ENCODE results near the gene IDS. TPM values are rescaled to one million over a fixed set of nuclear protein-coding genes. Genes with fewer than 3 reads are reported as not detected.
A peak's percentile ranks its signal among the peaks of the same experiment; 100 is the strongest.
"Not testable (repeated sequence)": the region's sequence is repeated elsewhere in the genome, so short reads cannot be mapped to it uniquely, and the experiment has no call there.

IDS gene
- polyA plus RNA-seq (2012; ENCODE audit: insufficient read depth, insufficient read length), result 26.5 TPM

DNA sequence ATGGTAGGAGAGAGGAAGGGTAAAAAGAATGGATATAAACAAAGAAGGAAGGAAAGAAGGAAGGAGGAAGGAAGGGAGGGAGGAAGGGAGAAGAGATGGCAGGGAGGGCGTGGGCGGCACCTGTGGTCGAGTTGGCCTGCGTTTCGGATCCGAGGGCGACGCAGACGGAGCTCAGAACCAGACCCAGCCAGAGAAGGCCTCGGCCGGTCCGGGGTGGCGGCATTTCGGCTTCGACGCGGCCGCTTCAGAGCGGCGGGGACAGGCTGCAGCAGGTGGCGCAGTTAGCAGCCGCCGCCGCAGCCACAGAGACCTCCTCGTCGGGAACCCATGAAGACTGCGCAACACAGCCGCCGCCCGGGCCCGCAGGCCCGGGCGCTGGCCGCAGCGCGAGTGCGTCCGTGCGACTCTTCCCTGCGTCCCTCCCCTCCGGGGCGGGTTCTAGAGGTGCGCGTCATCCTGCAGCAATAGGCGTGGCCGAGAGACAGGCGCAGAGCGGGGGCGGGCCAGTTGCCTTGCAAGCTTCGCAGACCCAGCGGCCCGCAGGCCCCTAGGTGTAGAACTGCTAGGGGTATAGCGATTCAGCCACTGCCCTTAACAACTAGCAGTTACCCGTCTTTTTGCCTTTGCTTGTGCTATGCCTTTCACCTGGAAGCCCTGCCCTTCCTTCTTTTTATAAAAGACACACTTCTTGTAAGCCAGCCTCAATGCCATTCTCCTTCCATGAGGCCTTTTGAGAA is at the start of gene IDS:
IDS (minus strand) TSS at position 392 of the 737 bp plus-strand sequence; CDS start at position 223, 169 bp downstream.
- DNase-seq (ENCODE audit: low read depth, low spot score), result peak; percentile 75
- H3K4me3 ChIP-seq (ENCODE audit: low read length), result peak within 1 kb of the TSS; percentile 68

DNA sequence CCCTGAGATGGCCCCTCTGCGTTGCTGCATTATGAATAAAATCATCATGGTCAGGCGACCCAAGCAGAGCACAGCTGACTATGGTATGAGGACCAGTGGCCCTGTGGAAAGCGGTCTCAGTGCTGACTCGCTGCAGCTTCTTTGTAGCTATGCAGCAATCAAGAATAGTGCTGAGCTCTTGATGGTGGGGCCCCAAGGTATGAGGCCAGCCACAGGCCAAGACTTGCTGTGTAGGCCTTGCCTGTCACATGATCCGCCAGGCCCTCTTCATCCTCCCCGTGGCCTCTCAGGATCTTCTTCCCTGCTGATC is 46.8 kb upstream of the IDS start:
- DNase-seq (ENCODE audit: low read depth, low spot score); H3K4me3 ChIP-seq (ENCODE audit: low read length): not testable (repeated sequence)

DNA sequence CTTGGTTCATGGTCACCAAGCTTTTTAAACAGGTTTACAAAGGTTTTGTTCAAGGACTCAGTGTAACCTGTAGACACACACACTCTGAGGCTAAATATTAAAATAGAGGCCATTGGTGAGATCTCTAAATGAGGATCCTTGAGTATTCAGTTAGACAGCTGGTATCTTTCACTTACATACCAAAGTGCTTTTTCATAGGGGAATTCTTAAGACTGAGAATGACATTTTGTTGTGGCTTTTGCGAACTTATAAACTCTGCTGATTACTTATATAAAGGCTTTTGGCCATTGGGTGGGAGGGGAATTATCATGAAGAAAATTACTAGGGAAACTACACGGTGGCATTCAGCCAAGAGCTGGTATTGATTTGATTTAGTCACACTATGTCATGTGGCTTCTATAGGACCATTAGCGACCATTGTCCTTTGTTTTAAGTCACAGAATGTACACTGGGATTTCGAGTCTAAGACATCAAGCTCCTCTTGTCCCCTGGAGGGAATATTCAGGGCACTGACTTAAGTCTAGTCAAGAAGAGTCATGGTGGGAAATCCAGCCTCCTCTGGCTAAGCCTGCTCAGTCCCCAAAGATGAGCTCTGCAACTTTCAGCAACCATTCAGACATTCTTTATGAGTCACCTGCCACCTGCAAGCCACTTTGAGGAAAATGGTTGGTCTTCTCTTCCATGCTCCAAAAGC is 46.3 kb upstream of the IDS start:
- not testable (repeated sequence) for DNase-seq (ENCODE audit: low read depth, low spot score); H3K4me3 ChIP-seq (ENCODE audit: low read length)

GRCh38 chrX:149550454-149550853 is 45.3 kb upstream of the IDS start:
- not testable (repeated sequence) for H3K4me3 ChIP-seq (ENCODE audit: low read length); DNase-seq (ENCODE audit: low read depth, low spot score)

DNA sequence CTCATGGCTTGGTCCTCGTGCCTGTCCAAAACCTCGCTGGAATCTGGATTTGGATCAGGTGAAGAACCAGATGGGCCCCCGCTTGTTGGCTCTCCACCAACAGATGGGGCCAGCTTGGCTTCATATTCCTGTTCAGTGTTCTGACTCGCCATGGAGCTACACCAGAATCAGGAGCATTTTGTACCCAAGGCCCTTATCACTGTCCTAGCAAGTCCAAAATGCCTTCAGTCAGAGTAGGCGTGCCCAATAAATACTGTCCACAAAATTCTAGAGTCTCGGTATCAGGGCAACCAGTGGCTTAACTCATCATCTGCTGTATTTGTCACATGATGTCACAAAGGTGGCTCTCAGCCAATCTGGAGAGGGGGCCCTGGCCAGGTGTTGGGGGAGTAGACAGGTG is 44.6 kb upstream of the IDS start, which contains the start of gene HSFX3:
HSFX3 (minus strand) TSS at position 224 of the 400 bp plus-strand sequence; CDS start at position 152, 72 bp downstream.
- not testable (repeated sequence) for H3K4me3 ChIP-seq (ENCODE audit: low read length); DNase-seq (ENCODE audit: low read depth, low spot score)

DNA sequence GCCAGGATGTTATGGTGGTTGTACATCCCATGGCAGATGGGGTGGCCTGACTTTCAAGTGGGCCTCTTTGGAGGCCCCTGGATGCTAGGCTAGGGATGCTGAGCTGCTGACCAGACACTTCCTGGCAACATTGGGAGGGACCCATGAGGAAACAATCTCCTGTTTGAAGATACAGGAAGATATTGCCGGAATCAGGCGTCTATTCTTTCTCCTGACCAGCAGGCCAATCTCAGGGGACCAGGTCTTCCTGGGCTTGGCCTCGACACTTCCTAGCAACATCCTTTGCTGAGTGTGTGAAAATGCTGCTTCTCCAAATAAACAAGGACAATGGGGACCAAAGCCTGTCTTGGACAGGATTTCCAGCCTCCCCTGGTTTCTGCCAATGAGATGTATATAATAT is 42.7 kb upstream of the IDS start:
- not testable (repeated sequence) for DNase-seq (ENCODE audit: low read depth, low spot score); H3K4me3 ChIP-seq (ENCODE audit: low read length)

DNA sequence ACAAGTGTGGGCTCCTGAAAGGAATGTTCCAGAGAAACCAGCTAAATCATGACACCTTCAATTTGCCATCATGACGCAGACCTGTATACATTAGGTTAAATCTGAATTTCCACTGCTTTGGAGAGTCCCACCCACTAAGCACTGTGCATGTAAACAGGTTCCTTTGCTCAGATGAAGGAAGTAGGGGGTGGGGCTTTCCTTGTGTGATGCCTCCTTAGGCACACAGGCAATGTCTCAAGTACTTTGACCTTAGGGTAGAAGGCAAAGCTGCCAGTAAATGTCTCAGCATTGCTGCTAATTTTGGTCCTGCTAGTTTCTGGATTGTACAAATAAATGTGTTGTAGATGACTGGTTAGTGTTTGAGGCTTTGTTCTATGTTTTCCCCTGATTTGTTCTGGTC is 41.9 kb upstream of the IDS start:
- H3K4me3 ChIP-seq (ENCODE audit: low read length); DNase-seq (ENCODE audit: low read depth, low spot score): not testable (repeated sequence)

DNA sequence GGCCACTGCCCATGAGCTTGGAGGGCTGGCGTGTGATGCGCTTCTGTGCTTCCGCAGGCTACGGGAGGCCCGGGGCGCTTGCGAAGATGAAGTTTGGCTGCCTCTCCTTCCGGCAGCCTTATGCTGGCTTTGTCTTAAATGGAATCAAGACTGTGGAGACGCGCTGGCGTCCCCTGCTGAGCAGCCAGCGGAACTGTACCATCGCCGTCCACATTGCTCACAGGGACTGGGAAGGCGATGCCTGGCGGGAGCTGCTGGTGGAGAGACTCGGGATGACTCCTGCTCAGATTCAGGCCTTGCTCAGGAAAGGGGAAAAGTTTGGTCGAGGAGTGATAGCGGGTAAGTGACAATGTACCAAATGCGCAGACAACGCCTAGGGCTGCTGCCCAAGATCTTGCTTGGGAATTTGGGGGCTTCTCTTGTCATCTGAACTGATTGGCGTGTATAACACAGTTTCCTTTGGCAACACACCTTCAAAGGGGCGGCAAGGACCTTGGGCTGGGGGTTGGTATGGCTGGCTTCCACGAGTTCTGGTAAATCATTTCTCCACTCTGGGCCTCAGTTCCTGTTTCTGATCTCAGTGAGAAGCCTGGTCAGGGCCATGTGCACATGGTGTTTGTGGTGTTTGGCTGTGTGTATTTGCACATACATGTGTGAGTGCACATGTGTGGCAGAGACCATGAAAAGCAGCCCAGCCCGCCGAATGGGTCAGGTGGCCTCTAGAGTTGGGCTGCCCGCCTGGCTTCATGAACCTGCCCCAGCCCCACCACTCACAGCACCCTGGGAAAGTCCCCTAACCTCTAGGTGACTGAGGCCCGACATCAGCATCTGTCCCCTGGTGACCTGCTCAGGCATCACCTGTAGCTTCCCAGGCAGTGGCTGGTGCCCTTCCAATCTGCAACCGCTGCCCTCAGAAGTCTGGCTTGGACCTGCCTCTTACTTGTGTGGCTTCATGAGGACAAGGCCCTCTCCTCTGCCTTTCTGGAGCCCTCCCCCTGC is 40.7 kb upstream of the IDS start:
- H3K4me3 ChIP-seq (ENCODE audit: low read length); DNase-seq (ENCODE audit: low read depth, low spot score): not testable (repeated sequence)

DNA sequence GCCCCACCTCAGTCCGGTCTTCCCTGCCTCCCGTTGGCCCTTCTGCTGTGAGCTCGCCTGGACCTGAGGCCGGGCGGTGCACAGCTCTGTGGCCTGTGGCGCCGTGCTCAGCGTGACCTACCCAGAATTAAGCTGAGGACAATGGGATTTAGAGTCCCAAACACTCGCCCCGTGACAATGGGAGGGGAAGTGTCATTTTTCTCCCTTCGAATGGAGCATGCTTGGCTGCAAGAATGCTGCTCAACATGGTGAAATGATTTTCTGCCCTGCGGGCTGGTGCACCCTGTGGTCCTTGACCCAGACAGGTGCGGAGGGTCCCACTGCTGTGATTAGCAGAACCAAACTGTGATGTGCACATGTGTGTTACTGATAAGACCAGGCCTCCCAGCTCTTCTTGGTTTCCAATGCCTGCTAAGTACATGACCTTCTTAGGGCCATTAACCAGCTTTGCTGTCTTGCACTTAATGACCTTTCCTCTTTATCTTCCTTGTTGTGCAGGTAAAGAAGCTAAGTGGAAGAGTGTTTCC is 36.5 kb upstream of the IDS start:
- H3K4me3 ChIP-seq (ENCODE audit: low read length), result peak overlapping the region; percentile 77
- no peak for DNase-seq (ENCODE audit: low read depth, low spot score)

DNA sequence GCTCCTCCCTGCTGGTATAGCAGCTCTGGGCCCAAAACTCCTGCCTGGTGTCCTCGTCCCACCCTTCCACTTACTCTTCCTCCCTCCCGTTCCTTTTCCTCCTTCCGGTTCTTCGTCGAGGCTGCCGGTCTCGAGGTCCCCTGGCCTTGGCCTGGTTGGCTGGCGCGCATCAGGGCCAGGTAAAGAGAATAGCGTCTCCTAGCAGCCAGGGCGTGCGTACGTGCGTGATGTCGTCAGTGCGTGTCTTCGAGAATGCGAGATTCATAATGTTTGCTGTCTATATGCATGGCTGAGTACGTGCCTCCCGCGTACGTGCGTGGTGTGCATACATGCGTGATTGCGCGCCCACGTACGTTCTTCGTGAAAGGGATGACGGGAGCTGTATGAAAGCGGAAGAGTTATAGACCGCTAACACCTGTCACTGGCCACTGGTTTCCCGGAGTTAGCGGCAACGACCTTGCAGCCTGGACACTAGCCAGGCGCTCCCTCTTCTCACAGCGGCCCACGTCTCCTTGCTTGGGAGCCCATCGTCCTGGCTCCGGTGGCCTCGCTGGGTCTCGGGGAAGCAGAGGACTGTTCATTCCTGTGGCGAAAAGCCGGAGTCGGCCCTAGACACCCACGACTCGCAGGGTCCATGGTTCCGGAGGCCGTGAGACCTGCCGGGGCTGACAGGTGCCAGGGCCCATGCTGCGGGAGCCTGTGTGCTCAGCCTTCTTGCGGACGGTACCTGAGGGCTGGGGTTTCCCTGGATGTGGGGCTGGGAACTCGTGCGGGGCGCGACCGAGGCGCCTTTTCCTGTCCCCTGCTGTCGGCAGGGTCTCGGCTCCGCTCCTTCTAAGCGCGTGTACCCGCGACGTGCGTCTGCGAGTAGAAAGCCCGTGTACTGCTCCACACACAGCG is 35.8 kb upstream of the IDS start, which contains the start of gene EOLA1:
EOLA1 (plus strand) TSS at position 392 of the 900 bp plus-strand sequence. CDS start 4,619 bp downstream, outside the sequence.
- peak within 1 kb of the TSS; percentile 77 for H3K4me3 ChIP-seq (ENCODE audit: low read length)
- peak; percentile 96 for DNase-seq (ENCODE audit: low read depth, low spot score)

DNA sequence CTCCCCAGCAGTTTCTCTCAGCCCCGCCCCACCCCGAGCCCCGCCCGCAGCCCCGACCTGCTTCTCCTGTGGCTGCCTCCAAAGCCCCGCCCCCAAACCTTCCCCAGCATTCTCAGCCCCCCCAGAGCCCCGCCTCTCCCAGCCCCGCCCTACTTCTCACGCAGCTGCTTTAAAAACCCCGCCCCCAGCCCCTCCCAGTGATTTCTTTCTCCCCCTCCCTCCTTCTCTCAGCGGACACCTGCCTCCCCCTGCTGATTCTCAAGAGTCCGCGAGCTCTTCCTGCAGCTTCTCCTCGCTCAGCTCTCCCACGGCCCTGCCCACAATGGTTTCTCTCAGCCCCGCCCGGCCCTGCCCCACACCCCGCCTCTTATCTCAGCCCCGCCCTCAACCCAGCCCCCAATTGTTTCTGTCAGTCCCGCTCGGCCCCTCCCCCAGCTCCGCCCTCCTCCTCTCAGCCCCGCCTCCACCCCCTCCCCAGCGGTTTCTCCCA is 35.1 kb upstream of the IDS start:
- peak overlapping the region; percentile 77 for H3K4me3 ChIP-seq (ENCODE audit: low read length)
- peak; percentile 79 for DNase-seq (ENCODE audit: low read depth, low spot score)

- DNase-seq (ENCODE audit: low read depth, low spot score), result peak; percentile 94
- H3K4me3 ChIP-seq (ENCODE audit: low read length), result peak overlapping the region; percentile 54
Observed at GRCh38 chrX:149539283-149540130, 34.4 kb upstream of the IDS start.

DNA sequence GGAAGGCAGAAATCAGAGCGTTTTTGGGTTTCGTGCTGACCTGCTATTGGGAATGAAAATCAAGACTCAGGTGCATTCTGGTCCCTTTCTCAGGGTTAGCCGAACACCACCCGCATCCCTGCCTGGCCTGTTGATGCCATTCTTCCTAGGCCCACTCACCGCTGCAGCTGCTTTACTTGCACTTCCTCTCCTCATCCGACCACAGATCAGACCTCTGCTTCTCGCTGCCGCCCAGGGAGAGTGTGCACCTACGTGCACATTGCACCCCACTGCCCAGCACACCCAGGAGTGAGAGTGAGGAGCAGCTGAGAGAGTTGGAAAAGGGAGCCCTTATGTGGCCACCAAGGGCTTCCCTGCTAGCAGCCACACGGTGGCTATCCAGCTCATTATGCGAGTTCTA is 32.4 kb upstream of the IDS start:
- not testable (repeated sequence) for DNase-seq (ENCODE audit: low read depth, low spot score); H3K4me3 ChIP-seq (ENCODE audit: low read length)

DNA sequence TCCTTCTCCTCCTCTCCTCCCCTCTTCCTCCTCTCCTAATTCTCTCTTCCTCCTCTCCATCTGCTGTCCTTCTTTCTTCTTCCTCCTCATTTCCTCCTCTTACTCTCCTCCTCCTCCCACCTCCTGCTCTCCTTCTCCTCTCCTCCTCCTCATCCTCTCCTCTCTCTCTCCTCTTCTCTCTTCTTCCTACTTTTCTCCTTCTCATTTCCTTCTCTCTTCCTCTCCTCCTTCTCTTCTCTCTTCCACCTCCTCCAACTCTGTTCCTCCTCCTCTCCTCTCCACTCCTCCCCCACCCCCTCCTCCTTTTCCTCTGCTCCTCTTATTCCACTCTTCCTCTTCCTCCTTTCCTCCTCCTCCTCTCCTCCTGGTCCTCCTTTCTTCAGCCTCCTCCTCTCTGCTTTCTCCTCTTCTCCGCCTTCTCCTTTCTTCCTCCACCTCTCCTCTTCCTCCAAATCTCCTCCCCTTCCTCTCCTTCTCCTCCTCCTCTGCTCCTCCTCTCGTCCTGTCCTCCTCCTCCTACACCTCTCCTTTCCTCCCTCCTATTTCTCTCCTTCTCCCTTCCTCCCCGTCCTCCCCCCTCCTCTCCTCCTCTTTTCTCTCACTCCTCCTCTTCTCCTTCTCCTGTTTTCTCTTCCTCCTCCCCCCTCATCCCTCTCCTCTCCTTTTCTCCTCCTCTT is 30.0 kb upstream of the IDS start:
- DNase-seq (ENCODE audit: low read depth, low spot score); H3K4me3 ChIP-seq (ENCODE audit: low read length): not testable (repeated sequence)

GRCh38 chrX:149533999-149534398 is 28.9 kb upstream of the IDS start:
- H3K4me3 ChIP-seq (ENCODE audit: low read length); DNase-seq (ENCODE audit: low read depth, low spot score): not testable (repeated sequence)

- DNase-seq (ENCODE audit: low read depth, low spot score); H3K4me3 ChIP-seq (ENCODE audit: low read length): not testable (repeated sequence)
Observed at GRCh38 chrX:149532868-149533267, 27.8 kb upstream of the IDS start.
